ENCODE measurements around the gene ESR2. TPM values are rescaled to one million over a fixed set of nuclear protein-coding genes. Genes with fewer than 3 reads are reported as not detected.

The ESR2 gene
- polyA plus RNA-seq, 1 of the 3 experiments (the other 2 are of a cell fraction) = 0.03 TPM

- no peak for DNase-seq
Measured at GRCh38 chr14:64253672-64254071, 40.5 kb downstream of the ESR2 start.

GRCh38 chr14:64249363-64249762, 44.8 kb downstream of the ESR2 start:
- ChIA-PET POLR2A (no interaction called here), CTCF (interaction anchor here (2.8 kb wide), 1 partner anchor 55 kb away, joined by 7 read pairs; no protein-coding TSS in a partner anchor)
- Histone ChIP-seq H3K4me2 (no peak overlapping the region), H3K9ac (no peak overlapping the region), H3K27me3 (ENCODE audit: insufficient read depth) (no peaks in the 10 kb centered on the region), H3K9me3 (no peaks in the 10 kb centered on the region), H3K27ac (ENCODE audit: low read depth in 2 of 2, low read length in 1 of 2) (no peak overlapping the region), H3K4me3 (ENCODE audit: low read depth in 2 of 2, low read length in 1 of 2) (no peak overlapping the region), H3F3A (replicated peaks; ENCODE audit: insufficient read depth) (no peaks in the 10 kb centered on the region), H3K79me2 (ENCODE audit: insufficient read depth) (no peaks in the 10 kb centered on the region), H3K4me1 (ENCODE audit: control insufficient read depth in 1 of 2, insufficient read depth in 2 of 2, low read depth in 1 of 2, low read length in 1 of 2) (peaks cover 0 to 4% of the 10 kb centered on the region in 2 experiments; a peak in 1 of 4 replicates), H3K9me2 (no peaks in the 10 kb centered on the region), H2AFZ (ENCODE audit: low read depth) (no peak overlapping the region), H4K20me1 (ENCODE audit: insufficient read depth) (no peaks in the 10 kb centered on the region), H3K36me3 (replicated peaks in 1 of 2; ENCODE audit: control insufficient read depth in 1 of 2, insufficient read depth in 2 of 2, low read length in 1 of 2) (no peaks in the 10 kb centered on the region)
- DNase-seq = no peak
- TF ChIP-seq YY1 (IDR thresholded peaks at IDR 0.05; ENCODE audit: low read depth) (no peak), IRF3 (IDR thresholded peaks at IDR 0.05; ENCODE audit: low read depth, low read length) (no peak), NFIC (IDR thresholded peaks at IDR 0.05; ENCODE audit: borderline replicate concordance) (no peak), TAF1 (IDR thresholded peaks at IDR 0.05; ENCODE audit: borderline replicate concordance, low read depth, low read length) (no peak), SMC3 (IDR thresholded peaks at IDR 0.05; ENCODE audit: low read depth, low read length) (no peak), EP300 (IDR thresholded peaks at IDR 0.05; ENCODE audit: borderline replicate concordance in 1 of 2, low read depth in 1 of 2, low read length in 1 of 2) (no peak), PBX3 (IDR thresholded peaks at IDR 0.05) (no peak)
- WGBS (ENCODE audit: low lambda C conversion rate) = 86% methylated on average over 7 of the region's 7 CpGs

More at GRCh38 chr14:64253672-64254071, 40.5 kb downstream of the ESR2 start:
- H3K27ac ChIP-seq (ENCODE audit: low read depth in 2 of 2, low read length in 1 of 2) = no peak overlapping the region
- no peaks in the 10 kb centered on the region for H3K9me2 ChIP-seq
- TF ChIP-seq TCF12 (IDR thresholded peaks at IDR 0.05) (peak; percentile 45; the same call in 1 of the 2 replicates), PBX3 (IDR thresholded peaks at IDR 0.05) (peak; percentile 29; the same call in 1 of the 2 replicates), JUND (IDR thresholded peaks at IDR 0.05) (peak; percentile 34; the same call in 1 of the 2 replicates), FOSL2 (IDR thresholded peaks at IDR 0.05; ENCODE audit: borderline replicate concordance, low read depth) (peak; percentile 28; the same call in 1 of the 2 replicates), USF2 (IDR thresholded peaks at IDR 0.05; ENCODE audit: borderline replicate concordance, low read depth, low read length) (no peak), IRF3 (IDR thresholded peaks at IDR 0.05; ENCODE audit: low read depth, low read length) (no peak), NFIC (IDR thresholded peaks at IDR 0.05; ENCODE audit: borderline replicate concordance) (peak; percentile 63)
- no peaks in the 10 kb centered on the region for H3K27me3 ChIP-seq (ENCODE audit: insufficient read depth)
- no peaks in the 10 kb centered on the region for H4K20me1 ChIP-seq (ENCODE audit: insufficient read depth)
- CTCF ChIA-PET = no interaction called here
- no peak overlapping the region for H3K4me3 ChIP-seq (ENCODE audit: low read depth in 2 of 2, low read length in 1 of 2)
- no peaks in the 10 kb centered on the region for H3K79me2 ChIP-seq (ENCODE audit: insufficient read depth)
- peaks cover 4% of the 10 kb centered on the region in 2 experiments; a peak in 1 of 4 replicates for H3K4me1 ChIP-seq (ENCODE audit: control insufficient read depth in 1 of 2, insufficient read depth in 2 of 2, low read depth in 1 of 2, low read length in 1 of 2)
- no peaks in the 10 kb centered on the region for H3K36me3 ChIP-seq (replicated peaks in 1 of 2; ENCODE audit: control insufficient read depth in 1 of 2, insufficient read depth in 2 of 2, low read length in 1 of 2)
- peak overlapping the region; percentile 75; the same call in 1 of the 2 replicates for H2AFZ ChIP-seq (ENCODE audit: low read depth)
- POLR2A ChIA-PET = no interaction called here
- 21% methylated on average over 3 of the region's 3 CpGs for WGBS (ENCODE audit: low lambda C conversion rate)
- peak overlapping the region; percentile 40; the same call in 1 of the 2 replicates for H3K4me2 ChIP-seq
- no peak overlapping the region for H3K9ac ChIP-seq
- H3F3A ChIP-seq (replicated peaks; ENCODE audit: insufficient read depth) = no peaks in the 10 kb centered on the region
- H3K9me3 ChIP-seq = no peaks in the 10 kb centered on the region

Measured in SK-N-SH (cell line).